AG09309 (cell line): ENCODE results near the gene CORO7.

Experiments used
- DNase-seq: peaks from one replicate; pipeline ENCODE4 v3.0.0-alpha.2; 2010; ENCODE audit warnings: low read depth
- H3K4me3 ChIP-seq: 2 replicates; pipeline ENCODE4 v1.5.1; 2011; ENCODE audit warnings: mild to moderate bottlenecking, low read depth, low read length, moderate library complexity; ENCODE audit not compliant: control insufficient read depth
- TF ChIP-seq, protein P1 (sequence below): IDR thresholded peaks from 2 replicates; pipeline ENCODE4 v1.5.1; 2011; ENCODE audit warnings: mild to moderate bottlenecking, low read depth, low read length, inconsistent platforms; ENCODE audit not compliant: insufficient read depth, control insufficient read depth; ENCODE audit errors: missing control alignments

CORO7 gene

DNA sequence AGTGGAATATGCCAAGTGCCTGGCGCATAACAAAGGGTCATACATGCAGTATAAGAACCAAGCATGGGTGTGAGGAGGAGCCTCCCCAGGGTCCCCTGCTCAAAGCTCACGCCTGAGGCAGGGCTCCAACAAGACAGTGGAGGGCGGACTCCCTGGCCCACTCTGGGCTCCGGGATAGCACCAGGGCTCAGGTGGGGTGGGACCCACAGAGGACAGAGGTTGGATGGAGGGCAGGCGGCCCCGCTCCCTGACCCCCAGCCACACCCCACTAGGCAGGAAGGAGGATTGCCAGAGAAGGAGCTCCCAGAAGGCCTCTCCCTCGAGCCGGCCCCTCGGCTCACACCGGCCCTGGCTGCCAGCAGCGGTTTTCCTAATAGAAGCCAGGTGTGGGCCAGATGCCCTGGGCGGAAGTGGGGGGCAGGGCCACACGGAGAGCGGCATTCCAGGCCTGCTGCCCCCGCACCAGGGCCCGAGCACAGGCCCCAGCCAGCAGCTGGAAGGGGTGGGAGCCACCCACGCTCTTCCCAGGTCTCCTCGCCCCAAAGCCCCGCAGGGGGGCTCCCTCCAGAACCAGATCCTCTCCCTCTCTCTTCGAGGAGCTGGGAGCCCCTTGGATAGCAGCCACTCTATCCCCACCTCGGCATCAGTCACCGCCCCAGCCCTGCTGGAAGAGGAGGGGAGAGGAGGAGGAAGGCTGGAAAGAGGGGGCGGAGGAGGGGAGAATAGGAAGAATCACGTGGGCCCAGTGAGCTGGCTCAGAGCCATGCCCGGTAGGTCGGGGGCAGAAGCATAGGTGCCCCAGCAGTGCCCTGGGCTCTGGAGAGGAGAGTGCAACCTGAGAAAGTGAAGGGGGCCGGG is 23.8 kb downstream of the CORO7 start:
- no peak overlapping the region for H3K4me3 ChIP-seq
- TF ChIP-seq, protein P1, sequence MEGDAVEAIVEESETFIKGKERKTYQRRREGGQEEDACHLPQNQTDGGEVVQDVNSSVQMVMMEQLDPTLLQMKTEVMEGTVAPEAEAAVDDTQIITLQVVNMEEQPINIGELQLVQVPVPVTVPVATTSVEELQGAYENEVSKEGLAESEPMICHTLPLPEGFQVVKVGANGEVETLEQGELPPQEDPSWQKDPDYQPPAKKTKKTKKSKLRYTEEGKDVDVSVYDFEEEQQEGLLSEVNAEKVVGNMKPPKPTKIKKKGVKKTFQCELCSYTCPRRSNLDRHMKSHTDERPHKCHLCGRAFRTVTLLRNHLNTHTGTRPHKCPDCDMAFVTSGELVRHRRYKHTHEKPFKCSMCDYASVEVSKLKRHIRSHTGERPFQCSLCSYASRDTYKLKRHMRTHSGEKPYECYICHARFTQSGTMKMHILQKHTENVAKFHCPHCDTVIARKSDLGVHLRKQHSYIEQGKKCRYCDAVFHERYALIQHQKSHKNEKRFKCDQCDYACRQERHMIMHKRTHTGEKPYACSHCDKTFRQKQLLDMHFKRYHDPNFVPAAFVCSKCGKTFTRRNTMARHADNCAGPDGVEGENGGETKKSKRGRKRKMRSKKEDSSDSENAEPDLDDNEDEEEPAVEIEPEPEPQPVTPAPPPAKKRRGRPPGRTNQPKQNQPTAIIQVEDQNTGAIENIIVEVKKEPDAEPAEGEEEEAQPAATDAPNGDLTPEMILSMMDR, result no peak
- peak; percentile 68 for DNase-seq

GRCh38 chr16:4391631-4392381 is 24.6 kb downstream of the CORO7 start:
- no peak for DNase-seq
- TF ChIP-seq, protein P1, result no peak
- H3K4me3 ChIP-seq, result no peak overlapping the region

- TF ChIP-seq, protein P1, result no peak
- H3K4me3 ChIP-seq, result no peak overlapping the region
- DNase-seq, result no peak
These were observed 25.8 kb downstream of the CORO7 start for GRCh38 chr16:4390266-4391260.

- DNase-seq, result no peak
- TF ChIP-seq, protein P1, result no peak
- no peak overlapping the region for H3K4me3 ChIP-seq
These were observed 27.1 kb downstream of the CORO7 start for GRCh38 chr16:4389051-4389955.

- TF ChIP-seq, protein P1, result no peak
- H3K4me3 ChIP-seq, result no peak overlapping the region
- DNase-seq, result no peak
These were observed 27.9 kb downstream of the CORO7 start for GRCh38 chr16:4388271-4389021.
